ENCODE data around the gene TERT.
"Not testable (repeated sequence)": the region's sequence is repeated elsewhere in the genome, so short reads cannot be mapped to it uniquely, and the experiment has no call there.

TERT gene

DNA sequence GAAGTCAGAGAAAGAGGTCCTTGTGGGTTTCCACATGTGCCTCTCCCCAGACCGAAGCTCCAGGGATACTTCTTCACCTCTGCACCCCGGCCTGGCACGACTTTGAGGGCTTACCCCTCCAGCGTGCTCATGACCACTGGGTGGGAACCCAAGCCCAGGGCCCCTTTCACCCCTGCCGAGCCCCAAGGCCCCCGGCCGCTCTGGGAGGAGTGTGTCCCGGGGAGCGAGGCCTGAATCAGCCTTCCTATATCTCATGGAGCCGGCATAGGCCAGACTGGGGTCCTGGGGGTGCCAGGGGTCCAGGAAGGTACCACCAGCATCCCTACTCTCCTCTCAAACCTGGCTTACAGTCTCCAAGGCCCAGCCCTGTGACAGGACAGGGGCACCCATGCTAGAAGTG, 17.1 kb downstream of the TERT start:
- DNase-seq: no peak

DNA sequence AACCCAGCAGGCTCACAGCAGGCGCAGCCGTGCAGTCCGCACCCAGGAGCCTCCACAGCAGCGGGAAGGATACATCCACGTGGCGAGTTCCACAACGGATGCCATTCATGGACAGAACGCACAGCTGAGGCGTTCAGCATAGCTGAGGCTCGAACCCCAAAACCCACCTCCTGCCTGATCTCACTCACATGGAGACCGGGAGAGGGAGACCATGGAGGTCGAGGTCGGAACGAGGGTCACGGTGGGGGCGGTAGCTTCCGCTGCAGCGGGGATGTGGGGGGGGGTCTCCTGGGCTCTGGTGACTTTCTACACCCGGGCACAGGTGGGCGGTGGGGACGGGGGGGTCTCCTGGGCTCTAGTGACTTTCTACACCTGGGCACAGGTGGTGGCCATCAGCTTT, 17.5 kb downstream of the TERT start:
- DNase-seq: no peak

DNA sequence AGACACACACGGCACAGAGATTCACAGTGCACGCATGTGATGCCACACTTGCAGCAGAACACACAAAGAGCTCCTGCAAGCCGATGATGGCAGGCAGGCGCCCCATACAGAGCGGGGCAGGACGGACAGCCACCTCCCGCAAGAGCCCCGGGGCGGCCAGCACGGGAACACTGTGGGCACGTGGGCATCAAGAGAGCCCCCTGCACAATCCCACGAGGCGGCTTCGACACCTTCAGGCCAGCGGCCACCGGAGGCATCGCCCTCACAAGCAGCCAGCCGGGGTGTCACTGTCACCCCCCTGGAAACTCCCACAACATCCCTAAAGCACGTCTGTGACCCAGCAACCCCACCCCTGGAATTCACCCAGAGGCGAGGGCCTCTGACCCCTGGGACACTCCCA, 17.9 kb downstream of the TERT start:
- DNase-seq: no peak

DNA sequence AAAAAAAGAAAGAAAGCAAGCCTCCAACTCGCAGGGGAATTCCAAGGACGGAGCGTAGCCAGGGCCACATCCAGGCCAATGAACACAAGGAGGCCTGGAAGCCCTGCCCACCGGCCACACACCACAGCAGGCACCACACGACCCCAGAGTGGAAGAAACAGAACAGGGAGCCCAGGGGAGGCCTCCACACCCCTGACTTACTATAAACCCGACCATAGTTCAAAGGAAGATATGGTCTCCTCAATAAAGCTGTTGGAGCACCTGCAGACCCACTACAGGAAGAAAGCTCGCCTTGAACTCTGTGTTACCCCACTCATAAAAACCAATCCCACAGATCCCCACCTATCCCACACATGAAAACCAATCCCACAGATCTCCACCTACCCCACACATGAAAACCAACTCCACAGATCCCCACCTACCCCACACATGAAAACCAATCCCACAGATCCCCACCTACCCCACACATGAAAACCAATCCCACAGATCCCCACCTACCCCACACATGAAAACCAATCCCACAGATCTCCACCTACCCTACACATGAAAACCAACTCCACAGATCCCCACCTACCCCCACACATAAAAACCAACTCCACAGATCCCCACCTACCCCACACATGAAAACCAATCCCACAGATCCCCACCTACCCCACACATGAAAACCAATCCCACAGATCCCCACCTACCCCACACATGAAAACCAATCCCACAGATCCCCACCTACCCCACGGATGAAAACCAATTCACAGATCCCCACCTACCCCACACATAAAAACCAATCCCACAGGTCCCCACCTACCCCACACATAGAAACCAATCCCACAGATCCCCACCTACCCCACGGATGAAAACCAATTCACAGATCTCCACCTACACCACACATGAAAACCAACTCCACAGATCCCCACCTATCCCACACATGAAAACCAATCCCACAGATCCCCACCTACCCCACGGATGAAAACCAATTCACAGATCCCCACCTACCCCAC, 19.2 kb downstream of the TERT start:
- not testable (repeated sequence) for DNase-seq

DNA sequence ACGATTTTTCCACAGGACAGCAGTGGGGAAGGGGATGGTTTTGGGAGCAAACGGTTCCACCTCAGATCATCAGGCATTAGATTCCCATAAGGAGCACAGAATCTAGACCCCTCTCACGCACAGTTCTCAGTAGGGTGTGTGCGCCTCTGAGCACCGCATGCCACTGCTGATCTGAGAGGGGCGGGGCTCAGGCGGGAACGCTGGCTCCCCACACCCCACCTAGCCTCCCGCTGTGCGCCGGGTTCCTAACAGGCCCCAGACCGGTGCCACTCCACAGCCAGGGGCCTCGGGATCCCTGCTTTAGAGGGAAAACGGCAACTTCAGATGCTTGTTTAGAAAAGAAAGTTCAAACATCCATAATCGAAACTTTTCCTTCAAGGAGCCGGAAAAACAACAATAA, 20.4 kb downstream of the TERT start:
- DNase-seq: no peak

DNA sequence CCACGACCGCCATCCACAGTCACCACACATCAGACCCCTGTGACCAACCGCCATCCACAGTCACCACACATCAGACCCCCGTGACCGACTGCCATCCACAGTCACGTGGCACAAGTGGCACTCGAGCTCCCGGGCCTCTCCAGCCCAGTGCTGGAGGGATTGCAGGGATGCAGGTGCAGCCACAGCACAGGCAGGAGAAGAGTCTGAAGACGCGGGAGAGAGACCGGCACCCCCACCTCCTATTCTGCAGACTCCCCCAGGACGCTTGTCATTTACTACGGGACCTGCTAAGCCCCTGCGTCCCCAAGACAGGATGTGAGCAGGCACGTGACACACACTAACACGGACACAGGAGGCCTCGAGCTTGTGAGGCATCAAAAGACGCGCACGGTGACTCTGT, 21.1 kb downstream of the TERT start:
- no peak for DNase-seq

DNA sequence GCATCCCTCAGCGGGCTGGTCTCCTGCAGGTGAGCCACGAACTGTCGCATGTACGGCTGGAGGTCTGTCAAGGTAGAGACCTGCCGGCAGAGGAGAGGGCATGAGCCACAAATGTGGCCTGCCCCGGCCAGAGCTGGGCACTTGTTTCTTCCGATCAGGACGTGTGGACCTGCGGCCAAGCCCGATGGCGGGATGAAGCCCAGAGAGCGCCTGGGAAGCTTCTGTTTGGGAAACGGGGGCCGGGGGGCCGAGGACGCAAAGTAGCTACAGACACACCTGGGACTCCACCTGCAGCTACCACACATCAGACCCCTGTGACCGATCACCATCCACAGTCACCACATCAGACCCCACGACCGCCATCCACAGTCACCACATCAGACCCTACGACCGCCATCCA, 22.7 kb downstream of the TERT start:
- no peak for DNase-seq

DNA sequence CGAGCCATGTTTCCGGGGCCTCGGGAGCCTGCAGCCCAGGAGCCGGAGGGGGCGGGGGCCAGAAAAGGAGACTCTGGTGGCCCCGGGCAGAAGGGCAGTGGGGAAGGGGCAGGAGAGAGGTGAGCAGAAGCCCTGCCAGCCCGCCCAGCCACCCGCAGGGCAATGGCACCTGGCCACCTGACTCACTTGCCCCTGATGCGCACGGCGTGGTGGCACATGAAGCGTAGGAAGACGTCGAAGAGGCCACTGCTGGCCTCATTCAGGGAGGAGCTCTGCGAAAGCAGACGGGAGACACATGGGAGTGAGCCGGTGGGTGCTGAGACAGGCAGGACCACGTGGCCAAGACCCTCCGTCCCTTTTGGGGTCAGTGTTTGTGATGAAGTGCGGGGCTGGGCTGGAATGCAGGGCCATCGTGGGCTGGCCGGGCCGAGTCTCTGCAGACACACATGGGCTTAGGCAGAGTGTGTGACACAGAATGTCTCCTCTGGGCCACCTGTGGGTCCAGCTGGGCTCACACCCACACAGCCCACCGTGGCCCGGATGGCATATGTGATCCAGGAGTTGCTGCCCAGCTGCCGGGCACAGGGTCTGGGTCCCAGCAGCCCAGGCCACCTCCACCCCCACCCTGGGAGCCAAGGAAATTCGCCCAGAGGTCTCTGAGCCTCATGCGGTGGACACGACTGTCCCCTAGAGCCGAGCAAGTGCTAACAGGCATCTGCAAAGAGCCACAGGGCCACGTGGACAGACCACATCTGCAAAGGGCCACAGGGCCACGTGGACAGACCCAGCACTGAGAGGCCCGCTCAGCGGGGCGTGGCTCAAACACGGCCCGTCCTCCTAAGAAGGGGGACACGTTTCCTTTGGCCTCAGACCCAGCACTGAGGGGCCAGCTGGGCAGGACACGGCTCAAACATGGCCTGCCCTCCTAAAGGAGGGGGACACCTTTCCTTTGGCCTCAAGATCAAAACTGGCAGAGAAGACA, 23.6 kb downstream of the TERT start:
- no peak for DNase-seq

DNA sequence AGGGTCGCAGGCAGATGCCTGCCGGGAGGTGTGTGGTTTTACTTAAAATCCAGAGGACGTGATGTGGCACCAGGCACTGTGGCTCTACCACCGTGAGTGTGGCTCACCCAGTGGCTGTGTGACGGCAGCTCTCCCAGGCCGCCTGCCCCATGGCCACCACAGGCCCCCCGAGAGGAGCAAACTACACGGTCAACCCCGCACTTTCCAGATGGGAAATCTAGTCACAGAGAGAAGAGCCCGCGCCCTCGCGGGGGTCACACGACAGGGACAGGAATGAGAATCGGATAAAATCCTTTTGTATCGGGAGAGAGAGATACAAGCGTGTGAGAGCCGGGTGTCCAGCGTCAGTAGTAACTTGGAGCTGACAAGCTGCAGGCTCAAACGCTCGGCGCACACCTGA, 24.4 kb downstream of the TERT start:
- no peak for DNase-seq

DNA sequence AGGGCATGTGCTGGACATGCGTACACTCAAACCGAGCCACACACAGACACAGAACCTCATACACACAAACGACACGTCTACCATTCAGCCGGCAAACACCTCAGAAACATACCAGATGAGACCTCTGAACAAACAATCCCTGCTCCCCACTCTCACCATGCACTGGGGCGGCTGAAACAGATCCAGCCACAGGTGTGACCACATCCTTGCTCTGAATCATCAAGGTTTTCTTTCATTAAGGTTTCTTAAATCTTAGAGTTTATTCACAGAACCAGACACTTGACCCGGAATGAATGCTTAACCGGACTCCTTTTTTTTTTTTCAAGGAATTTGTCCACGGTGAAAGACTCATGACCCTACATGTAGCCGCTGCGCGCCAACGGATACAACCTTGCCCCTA, 26.2 kb downstream of the TERT start:
- DNase-seq: no peak

DNA sequence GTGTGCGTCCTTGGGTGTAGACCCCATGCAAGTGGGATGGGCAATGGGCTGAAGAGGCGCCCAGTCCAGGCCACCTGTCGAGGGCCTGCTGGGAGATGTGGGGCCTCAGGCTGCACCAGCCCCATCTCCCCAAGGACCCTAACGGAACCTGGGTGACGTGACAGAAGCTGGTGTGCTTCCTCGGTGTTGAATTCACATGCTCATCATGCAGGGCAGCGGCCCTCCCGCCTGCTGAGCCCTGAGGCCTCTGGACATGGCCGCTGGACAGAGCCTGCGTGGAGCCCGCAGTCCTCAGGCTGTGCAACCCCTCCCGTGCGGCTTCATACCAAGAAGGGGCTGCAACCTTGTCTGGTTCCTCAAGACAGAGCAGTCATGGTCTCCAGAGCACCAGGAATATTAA, 26.8 kb downstream of the TERT start:
- no peak for DNase-seq

DNA sequence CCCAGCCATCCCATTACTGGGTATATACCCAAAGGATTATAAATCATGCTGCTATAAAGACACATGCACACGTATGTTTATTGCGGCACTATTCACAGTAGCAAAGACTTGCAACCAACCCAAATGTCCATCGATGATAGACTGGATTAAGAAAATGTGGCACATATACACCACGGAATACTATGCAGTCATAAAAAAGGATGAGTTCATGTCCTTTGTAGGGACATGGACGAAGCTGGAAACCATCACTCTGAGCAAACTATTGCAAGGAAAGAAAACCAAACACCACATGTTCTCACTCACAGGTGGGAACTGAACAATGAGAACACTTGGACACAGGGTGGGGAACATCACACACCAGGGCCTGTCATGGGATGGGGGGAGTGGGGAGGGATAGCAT, 27.4 kb downstream of the TERT start:
- DNase-seq: not testable (repeated sequence)

DNA sequence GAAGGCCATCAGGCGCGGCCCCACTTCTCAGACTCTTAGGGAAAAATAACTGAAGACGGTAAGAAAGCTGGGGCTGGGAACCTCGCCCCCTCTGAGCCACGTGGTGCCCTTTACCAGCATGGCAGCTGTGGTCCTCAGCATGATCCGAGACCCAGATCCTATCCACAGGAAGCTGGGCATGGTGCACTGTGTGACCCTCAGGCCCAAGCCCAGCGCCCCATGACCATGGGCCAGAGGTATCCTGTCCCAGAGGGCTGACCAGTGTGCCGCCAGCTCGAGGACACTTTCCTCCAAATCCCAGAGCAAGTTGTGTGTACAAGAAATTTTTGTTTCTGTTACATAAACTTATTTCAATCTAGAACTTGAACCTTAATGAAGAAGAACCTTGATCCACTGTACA, 28.1 kb downstream of the TERT start:
- DNase-seq: no peak

DNA sequence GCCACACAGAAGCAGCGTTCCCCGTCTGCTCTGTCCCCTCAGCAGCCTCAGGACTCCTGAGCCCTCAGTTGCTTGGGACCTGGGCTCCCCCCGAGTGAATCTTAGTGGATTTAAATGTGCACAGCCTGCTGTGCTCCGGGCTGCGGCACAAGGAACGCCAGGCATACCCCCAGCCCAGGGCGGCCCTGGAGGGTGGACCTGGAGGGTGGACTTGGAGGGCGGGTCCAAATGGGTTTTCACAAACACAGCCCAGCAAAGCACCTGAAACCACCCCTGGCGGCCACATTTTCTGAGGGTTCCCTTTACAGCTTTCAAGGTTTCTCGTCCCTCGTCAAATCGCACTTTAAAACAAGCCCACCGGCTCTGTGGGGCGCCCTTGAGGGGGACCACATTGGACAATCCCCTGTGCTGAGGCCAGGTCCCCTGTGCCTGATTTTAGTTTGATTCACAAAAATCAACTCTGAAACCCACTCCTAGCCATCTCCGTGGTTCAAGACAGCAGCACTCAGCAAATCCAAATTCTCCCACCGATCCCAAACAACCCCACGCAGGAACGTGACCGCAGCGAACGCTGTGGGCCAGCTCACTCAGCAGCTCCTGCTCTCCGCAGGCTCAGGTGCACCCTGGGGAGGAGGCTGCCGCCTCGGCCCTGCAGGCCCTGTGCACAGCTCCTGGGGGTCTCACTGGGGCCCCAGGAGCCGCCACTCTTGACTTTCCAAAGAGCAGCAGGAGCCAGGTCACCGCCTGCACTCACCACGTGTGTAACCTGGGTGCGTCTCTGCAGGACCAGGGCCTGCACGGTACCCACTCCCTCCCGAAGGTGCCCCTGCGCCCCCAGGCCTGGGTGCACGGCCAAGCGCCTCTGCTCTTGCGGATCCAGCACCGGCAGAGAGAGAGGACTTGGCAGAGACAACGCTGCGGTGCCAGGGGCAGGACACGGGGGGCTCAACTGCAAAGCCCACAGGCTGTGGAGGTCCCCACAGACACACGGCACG, 29.1 kb downstream of the TERT start:
- no peak for DNase-seq

DNA sequence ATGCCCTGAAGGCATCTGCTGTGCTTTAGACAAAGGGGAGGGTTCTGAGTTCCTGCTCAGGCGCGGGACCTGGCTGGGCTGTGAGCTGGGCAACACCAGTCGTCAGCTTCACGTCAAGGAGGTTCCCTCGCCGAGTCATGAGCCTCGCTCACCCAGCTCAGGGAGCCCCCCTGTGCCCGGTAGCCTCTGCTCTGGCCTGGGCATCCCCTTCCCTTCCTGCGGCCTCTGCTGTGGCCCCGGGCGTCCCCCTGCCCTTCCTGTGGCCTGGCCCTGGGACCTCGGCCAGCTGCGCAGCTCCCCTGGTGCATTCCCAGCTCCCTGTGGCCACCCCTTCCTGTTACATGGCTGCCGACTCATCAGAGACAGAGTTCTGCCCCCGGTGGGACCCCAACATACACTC, 29.8 kb downstream of the TERT start:
- no peak for DNase-seq

DNA sequence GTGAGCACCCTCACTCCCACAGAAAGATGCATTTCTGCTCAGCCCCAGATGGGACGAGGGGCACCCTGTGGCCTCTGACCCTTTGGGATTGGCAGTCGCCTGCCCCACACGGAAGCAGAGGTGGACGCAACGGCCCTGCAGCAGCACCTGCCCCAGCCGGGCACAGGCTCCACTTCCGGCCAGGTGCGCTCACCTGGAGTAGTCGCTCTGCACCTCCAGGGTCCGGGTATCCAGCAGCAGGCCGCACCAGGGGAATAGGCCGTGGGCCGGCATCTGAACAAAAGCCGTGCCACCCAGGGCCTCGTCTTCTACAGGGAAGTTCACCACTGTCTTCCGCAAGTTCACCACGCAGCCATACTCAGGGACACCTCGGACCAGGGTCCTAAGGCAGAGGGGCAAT, 30.7 kb downstream of the TERT start:
- no peak for DNase-seq

DNA sequence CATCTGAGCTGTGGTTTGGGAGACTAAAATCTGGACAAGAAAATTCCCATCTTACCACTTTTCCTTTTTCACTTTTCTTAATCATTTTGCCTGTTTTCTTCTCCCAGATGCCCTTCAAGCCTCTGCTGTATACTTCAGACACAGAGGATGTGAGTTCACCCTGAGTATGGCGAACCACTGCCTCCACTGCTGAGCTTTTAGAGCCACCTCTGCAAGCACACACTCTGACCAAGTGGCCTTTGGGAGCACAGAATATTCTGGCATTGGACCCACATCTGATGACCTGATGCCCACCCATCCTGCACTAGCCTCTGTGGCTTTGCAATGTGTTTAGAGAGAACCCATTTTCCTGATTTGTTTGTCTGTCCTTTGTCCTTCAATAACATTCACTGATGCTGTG, 32.5 kb downstream of the TERT start:
- no peak for DNase-seq

DNA sequence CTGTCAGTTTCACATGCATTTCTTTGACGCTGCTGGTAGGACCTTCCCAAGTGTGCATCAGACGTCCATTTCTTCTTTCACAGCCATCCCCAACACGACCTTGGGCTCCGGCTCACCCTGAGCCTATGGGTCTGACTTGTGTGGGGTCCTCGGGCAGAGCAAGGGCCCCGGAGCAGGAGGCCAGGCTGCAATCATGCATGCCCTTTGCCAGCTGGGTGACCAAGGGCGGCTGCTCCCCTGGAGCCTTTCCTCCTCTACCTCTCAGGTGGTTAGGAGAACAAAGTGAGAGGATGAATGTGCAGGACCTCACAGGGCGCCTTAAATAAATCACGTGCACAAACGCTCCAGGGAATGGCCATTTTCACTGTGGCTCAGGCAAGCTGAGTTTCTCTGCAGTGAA, 33.2 kb downstream of the TERT start:
- no peak for DNase-seq

DNA sequence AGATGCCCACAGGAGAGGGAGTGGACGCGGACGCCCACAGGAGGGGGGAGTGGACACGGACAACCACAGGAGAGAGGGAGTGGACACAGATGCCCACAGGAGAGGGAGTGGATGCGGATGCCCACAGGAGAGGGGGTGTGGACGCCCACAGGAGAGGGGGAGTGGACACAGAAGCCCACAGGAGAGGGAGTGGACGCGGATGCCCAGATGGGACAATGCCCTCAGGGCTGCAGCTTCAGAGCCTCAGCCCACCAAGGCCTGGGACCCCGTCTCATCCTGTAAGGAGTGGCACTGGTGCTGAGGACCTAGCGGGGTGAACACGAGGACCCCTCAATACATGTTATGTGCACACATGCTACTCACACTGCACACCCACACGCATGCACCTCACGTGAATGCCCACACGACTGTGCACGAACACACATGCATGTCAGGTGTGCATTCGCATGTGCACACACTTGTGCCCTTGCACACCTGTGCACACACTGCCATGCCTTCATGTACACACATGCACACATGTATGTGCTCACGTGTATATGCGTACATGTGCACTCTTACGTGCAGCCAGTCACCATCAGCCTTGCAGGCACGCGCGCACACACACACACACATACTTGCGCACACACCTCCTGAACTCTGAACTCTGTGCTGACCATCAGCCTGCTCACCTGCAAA, 34.9 kb downstream of the TERT start:
- DNase-seq: no peak

DNA sequence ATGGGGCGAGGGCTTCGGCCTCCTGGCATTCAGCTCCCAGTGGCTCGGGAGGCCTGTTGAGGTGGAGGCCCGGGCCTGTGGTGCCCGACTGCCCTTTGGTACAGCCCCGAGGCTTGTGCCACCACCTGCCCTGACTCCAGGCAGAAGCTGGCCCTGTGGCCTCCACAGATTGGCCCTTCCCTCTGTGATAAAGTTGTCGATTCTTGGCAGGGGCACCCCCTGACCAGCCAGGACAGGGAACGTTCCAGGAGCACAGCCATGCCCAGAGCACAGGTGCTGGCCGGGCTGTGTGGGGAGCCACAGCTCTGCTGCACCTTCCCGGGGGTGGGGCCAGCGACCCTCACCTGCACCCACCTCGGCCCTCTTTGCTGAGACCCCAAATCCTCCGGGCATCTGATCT, 37.0 kb downstream of the TERT start:
- DNase-seq: no peak

DNA sequence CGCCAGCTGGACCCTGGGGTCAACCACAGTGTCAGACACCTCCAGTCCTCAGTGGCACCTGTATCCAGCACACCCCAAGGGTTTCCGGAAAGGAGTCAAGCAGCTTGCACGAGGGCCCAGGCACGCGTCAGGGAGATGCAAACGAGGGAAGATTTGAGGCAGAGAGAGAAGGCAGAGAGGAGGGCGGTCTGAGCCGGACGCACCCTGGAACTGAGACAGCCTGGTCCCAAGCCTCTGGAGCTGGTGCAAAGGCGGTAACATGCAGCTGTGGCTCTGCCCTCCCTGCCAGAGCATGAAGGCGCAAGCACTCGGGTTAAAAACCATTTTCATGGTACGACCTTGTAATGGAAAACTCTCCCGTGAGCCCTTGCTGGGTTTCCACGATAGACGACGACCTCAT, 37.5 kb downstream of the TERT start:
- no peak for DNase-seq

DNA sequence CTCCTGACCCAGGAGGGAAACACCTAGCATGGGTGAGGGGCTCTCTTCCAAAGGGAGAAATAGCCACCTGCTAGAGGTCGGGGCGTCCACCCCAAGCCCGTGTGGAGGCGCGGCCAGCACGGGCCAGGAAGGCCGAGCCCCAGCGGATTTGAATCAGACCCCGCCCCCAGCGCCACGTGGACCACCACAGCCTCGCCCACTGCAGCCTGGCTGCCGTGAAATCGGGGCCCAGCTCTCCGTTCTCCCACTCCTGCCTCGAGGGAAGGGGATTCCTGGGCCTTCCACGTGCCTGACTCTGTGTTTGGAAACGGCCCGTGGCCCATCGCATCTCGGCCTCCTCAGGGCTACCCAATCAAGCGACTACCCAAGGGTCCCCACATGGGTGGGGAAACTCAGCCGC, 38.1 kb downstream of the TERT start:
- no peak for DNase-seq

All from inflammatory macrophage treated with lipopolysaccharide for 1 hour (primary cell).